GDM1 (cell line): ENCODE data around the gene NXPE1.
"Not testable (repeated sequence)": the region's sequence is repeated elsewhere in the genome, so short reads cannot be mapped to it uniquely, and the experiment has no call there.

ENCODE experiments used
- DNase-seq: peaks from one replicate; lab custom pipeline; 2025; lab: John Stamatoyannopoulos, UW

Gene NXPE1

GRCh38 chr11:114559425-114560310 lies at the start of gene NXPE1:
Gene NXPE1 (minus strand): TSS chr11:114559881. CDS start chr11:114551201, 8,680 bp downstream.
- DNase-seq = no peak

DNA sequence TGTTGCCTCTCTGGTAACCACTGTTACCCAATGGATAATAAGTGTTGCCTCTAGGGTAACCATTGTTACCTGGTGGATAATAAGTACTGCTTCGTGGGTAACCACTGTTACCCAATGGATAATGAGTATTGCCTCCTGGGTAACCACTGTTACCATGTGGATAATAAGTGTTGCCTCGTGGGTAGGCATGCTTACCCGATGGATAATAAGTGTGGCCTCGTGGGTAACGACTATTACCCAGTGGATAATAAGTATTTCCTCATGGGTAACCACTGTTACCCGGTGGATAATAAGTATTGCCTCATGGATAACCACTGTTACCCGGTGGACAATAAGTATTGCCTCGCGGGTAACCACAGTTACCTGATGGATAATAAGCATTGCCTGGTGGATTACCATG lies 49.7 kb upstream of the NXPE1 start:
- no peak for DNase-seq

GRCh38 chr11:114608605-114609004 lies 48.9 kb upstream of the NXPE1 start:
- DNase-seq = not testable (repeated sequence)

GRCh38 chr11:114607753-114608459 lies 48.2 kb upstream of the NXPE1 start:
- no peak for DNase-seq

DNA sequence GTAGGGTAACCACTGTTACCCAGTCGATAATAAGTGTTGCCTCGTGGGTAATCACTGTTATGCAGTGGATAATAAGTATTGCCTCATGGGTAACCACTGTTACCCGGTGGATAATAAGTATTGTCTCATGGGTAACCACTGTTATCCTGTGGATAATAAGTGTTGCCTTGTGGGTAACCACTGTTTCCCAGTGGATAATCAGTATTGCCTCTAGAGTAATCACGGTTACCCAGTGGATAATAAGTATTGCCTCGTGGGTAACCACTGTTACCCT lies 47.1 kb upstream of the NXPE1 start:
- DNase-seq = not testable (repeated sequence)

GRCh38 chr11:114606003-114606801 lies 46.5 kb upstream of the NXPE1 start:
- no peak for DNase-seq

DNA sequence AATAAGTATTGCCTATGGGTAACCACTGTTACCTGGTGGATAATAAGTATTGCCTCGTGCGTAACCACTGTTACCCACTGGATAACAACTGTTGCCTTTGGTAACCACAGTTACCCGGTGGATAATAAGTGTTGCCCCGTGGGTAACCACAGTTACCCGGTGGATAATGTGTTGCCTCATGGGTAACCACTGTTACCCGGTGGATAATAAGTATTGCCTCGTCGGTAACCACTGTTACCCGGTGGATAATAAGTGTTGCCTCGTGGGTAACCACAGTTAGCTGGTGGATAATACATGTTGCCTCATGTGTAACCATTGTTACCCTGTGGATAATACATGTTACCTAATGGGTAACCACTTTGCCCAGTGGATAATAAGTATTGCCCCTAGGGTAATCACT lies 45.7 kb upstream of the NXPE1 start:
- DNase-seq = no peak

- DNase-seq = no peak
These were observed 45.2 kb upstream of the NXPE1 start for GRCh38 chr11:114604886-114605285.

DNA sequence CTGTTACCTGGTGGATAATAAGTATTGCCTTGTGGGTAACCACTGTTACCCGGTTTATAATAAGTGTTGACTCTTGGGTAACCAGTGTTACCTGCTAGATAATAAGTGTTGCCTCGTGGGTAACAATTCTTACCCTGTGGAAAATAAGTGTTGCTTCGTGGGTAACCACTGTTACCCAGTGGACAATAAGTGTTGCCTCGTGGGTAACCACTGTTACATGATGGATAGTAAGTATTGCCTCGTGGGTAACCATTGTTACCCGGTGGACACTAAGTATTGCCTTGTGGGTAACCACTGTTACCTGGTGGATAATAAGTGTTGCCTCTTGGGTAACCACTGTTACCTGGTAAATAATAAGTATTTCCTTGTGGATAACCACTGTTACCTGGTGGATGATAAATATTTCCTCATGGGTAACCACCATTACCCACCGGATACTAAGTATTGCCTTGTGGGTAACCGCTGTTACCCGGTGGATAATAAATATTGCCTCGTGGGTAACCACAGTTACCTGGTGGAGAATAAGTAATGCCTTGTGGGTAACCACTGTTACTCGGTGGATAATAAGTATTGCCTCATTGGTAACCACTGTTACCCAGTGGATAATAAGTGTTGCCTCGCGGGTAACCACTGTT lies 44.6 kb upstream of the NXPE1 start:
- DNase-seq = no peak

- not testable (repeated sequence) for DNase-seq
These were observed 43.5 kb upstream of the NXPE1 start for GRCh38 chr11:114603151-114603550.

- DNase-seq = no peak
These were observed 38.8 kb upstream of the NXPE1 start for GRCh38 chr11:114598461-114598860.

DNA sequence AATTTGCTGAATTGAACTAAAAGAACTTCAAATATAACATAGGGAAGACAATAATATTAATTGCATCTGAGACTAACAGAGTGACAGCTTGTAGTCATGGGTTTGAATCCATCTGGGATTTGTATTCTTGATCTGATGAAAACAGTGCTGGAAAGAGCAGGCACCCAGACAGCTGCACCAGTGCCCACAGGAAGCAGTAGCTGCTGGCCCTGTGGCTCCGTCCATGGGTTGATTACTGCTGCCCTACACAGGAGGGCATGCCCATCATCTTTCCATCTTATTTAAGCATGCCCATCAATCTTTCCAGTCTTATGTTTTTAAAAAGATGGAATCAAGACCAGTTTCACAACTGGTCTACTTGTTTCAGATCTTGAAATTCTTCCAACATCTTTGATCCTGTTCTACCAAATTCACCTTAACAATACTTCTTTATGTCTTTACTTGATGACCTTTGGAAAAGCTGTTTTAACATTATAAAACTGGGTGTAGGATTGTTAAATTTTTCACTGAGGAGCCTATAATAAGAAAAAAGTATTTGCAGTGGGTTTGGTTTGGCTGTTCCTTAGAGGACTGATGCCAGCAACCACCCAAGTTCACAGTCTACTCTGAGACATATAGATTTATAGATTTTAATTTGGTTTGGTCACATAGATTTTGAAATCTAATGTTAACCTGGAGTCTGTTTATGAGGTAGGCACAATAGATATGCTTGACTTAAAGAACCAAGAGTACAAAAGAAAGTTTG lies 36.7 kb upstream of the NXPE1 start:
- no peak for DNase-seq

GRCh38 chr11:114595571-114595970 lies 35.9 kb upstream of the NXPE1 start, which contains the start of gene NXPE4:
Gene NXPE4 (minus strand): TSS chr11:114595786. CDS start chr11:114594759, 1,027 bp downstream.
- DNase-seq = no peak

- DNase-seq = no peak
These were observed 35.0 kb upstream of the NXPE1 start for GRCh38 chr11:114594703-114595102.

GRCh38 chr11:114587398-114587953 lies 27.8 kb upstream of the NXPE1 start:
- no peak for DNase-seq

DNA sequence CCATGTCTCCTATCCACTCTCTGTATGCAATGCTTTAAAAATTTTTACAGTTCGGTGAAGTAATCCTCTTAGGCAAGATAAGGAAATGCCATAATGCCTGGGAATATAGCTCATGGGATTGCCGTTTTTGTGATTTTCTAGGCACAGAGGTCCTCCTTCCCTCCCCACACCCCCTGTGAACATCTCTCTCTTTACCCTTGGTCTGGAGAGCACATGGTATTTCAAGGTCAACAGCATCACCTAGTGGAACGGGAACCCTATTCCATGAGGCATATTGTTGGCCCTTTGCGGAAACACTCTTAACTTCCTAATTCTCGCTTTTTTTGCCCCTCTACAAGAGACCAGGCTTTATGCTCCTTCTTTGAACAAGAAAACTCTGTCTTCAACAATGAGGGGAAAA lies 27.1 kb upstream of the NXPE1 start:
- no peak for DNase-seq

DNA sequence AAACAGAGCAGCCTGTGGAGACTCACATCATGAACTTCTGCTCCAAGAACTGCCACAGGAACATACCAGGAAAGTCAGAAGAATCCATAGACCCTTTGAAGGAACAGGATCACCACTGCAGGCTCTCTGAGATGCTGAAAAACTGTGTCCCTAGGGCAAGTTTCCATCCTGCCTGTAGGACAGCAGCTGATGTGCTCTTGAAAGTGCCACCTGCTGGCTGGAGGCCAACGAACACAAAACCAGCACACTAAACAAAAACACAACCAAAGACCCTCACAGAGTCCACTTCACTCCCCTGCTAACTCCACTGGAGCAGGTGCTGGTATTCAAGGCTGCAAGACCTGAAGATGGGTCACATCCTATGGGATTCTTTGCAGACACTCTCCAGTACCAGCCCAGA lies 12.0 kb upstream of the NXPE1 start:
- no peak for DNase-seq

DNA sequence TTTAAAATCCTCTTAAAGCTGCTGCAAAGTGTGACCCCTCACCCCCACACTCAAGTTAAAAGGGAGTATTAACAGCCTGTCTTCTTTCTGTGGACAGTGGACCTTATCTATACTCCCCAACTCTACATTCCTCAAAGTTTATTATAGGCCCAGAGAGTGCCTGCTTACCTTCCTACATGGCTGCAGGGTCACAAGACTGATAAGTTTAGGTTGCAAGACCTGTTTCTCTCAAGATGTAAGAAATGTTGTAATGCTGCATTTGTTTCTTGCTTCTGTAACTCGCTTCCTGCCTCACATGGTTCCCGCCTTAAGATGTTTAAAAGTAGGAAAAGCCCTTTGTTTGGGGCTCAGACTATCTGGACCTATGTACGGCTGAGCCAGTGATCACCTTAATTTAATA lies 10.1 kb upstream of the NXPE1 start:
- no peak for DNase-seq

- no peak for DNase-seq
These were observed 6.6 kb upstream of the NXPE1 start for GRCh38 chr11:114566276-114566675.

GRCh38 chr11:114564831-114565230 lies 5.2 kb upstream of the NXPE1 start:
- no peak for DNase-seq

DNA sequence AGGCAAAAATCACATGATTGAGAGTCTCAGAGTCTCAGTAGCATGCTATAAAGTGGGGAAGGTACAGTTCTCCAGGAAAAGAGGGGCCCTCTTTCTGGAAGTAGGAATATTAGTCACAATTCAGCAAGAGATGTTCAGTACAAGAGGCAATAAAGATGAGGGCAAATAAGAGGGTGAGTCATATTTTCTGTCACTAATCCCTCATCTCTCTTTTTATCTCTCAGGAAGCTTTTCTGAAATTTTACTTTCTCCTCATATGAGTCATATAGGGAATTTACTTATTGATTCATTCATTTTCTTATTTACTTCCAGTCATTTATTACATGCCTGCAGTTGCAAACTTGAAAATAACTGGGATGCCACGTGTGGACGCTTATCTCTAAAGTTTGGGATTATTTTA lies 3.4 kb upstream of the NXPE1 start:
- no peak for DNase-seq
